ENCODE measurements around the gene TRAPPC11.

The TRAPPC11 gene

DNA sequence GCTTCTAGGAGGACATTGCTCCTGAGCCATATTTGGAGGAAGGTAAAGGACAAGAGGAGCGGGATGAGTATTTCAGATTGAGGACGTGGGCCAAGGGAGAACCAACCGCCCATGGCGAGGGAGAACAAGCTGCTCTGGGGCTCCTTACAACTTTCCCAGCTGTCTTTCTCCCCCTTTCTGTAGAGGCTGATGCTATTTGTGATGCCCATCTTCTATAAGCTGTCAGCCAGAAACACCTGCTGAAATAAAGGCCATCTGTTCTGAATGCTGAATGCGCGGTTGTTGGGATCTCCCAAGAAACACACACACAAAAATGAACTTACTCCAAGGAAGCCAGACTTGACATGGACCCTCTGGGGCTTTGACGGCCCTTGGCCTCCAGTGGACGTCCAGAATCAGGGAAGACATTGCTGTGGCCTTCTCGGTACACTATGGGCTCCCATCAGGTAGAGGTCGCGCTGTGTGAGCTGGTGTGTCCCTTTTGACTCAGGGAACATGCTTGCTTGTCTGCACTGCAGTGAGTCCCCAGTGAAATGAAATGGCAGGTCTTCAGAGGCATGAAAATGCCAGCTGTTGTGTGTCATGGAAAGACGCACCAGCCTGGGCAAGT, 31.0 kb upstream of the TRAPPC11 start:
- no peak for TF ChIP-seq MYC (IDR thresholded peaks at IDR 0.05; ENCODE audit: low read depth, low read length)
- no peak overlapping the region for H3K4me3 ChIP-seq (ENCODE audit: low read depth, low read length)
- DNase-seq (ENCODE audit: low read depth), result no peak

DNA sequence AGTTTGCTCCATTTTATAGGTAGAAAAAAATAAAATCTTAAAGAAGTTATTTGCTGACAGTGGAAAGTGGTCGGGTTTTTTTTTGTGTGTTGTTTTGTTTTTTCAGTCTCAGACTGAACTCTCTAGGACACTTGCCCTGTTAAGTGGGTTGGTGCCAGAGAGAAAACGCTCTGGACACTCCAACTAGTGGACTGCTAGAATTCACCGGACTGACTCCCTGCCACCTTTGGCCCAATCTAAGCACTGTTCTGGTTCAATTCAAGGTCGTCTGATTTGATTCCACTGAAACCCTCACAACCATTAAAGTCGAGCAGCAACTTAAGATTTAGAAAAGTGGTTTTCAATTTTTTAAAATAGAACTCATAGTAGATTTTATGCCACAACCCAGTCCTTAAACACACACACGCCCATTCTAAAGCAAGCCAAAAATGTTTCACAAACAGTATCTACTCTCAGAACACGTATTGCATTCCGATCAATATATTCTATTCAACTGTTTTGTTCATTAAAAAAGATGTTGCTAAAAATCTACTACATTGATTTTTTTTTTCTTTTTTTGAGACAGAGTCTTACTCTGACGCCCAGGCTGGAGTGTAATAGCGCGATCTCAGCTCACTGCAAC, 27.4 kb upstream of the TRAPPC11 start:
- H3K4me3 ChIP-seq (ENCODE audit: low read depth, low read length), result no peak overlapping the region
- DNase-seq (ENCODE audit: low read depth), result no peak
- TF ChIP-seq POLR2A (IDR thresholded peaks at IDR 0.05; ENCODE audit: extremely low read depth, insufficient read length), result no peak

DNA sequence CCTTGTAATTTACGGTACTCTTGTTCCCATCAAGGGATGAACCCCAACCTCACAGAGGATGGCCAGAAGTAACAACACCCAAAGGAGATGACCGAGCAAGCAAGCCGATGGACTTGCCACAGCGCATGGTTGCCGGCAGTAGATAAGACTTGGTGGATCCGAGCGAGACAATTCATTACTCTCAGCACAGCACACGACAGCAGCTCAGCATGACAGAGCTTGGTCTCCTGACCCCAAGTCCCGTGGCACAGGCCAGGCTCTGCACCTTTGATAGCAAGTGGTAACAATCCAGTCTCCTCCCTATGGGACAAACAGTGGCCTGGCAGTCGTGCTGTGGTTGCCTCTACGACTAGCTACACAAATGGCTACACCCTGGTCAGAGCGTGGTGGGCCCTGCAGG, 26.4 kb upstream of the TRAPPC11 start:
- no peak overlapping the region for H3K4me3 ChIP-seq (ENCODE audit: low read depth, low read length)

DNA sequence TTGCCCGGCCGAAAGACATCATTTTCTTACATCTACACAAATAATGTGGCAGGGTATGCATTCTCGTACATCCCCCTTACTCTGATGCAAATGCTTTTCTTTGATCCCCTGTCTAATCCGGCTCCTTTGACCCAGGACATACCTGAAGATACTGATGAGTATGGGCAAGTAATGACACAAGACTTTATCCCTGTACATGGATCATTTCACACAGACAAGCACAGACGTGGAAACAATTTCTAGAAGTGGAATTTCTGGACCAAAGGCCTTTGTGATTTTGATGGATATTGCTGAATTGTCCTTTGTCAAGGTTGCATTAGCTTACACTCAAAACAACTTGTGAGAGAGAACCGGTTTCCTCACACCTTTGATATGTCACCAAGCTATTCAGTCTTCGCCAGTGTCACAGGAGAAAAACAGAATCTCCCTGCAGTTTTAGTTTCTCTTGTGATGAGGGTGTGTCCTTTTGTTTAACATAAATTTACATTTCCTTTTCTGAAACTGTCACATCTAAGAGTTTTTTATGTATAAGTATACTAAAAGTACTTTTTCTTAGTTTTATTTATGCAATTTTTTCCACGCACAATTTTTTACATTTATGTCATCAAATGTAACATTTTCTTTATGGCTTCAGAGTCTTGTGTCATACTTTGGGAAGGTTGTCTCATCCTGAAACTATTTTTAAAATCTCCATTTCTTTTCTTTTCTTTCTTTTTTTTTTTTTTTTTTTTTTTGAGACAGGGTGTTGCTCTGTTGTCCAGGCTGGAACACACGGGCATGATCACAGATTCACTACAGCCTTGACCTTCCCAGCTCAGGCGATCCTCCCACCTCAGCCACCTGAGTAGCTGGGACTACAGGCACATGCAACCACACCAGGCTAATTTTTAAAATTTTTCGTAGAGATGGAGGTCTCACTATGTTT, 25.4 kb upstream of the TRAPPC11 start:
- H3K4me3 ChIP-seq (ENCODE audit: low read depth, low read length), result no peak overlapping the region
- no peak for TF ChIP-seq POLR2A (IDR thresholded peaks at IDR 0.05; ENCODE audit: extremely low read depth, insufficient read length)
- no peak for TF ChIP-seq MYC (IDR thresholded peaks at IDR 0.05; ENCODE audit: low read depth, low read length)
- TF ChIP-seq, protein P1, sequence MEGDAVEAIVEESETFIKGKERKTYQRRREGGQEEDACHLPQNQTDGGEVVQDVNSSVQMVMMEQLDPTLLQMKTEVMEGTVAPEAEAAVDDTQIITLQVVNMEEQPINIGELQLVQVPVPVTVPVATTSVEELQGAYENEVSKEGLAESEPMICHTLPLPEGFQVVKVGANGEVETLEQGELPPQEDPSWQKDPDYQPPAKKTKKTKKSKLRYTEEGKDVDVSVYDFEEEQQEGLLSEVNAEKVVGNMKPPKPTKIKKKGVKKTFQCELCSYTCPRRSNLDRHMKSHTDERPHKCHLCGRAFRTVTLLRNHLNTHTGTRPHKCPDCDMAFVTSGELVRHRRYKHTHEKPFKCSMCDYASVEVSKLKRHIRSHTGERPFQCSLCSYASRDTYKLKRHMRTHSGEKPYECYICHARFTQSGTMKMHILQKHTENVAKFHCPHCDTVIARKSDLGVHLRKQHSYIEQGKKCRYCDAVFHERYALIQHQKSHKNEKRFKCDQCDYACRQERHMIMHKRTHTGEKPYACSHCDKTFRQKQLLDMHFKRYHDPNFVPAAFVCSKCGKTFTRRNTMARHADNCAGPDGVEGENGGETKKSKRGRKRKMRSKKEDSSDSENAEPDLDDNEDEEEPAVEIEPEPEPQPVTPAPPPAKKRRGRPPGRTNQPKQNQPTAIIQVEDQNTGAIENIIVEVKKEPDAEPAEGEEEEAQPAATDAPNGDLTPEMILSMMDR (IDR thresholded peaks at IDR 0.05; ENCODE audit: low read depth, low read length), result no peak
- no peak for DNase-seq (ENCODE audit: low read depth)

More for the DNA sequence above, 26.4 kb upstream of the TRAPPC11 start:
- TF ChIP-seq POLR2A (IDR thresholded peaks at IDR 0.05; ENCODE audit: extremely low read depth, insufficient read length) (no peak), MYC (IDR thresholded peaks at IDR 0.05; ENCODE audit: low read depth, low read length) (no peak)
- TF ChIP-seq, protein P1 (IDR thresholded peaks at IDR 0.05; ENCODE audit: low read depth, low read length), result no peak
- TF ChIP-seq, protein P2, sequence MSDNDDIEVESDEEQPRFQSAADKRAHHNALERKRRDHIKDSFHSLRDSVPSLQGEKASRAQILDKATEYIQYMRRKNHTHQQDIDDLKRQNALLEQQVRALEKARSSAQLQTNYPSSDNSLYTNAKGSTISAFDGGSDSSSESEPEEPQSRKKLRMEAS (IDR thresholded peaks at IDR 0.05; ENCODE audit: low read depth, low read length), result no peak
- no peak for DNase-seq (ENCODE audit: low read depth)

DNA sequence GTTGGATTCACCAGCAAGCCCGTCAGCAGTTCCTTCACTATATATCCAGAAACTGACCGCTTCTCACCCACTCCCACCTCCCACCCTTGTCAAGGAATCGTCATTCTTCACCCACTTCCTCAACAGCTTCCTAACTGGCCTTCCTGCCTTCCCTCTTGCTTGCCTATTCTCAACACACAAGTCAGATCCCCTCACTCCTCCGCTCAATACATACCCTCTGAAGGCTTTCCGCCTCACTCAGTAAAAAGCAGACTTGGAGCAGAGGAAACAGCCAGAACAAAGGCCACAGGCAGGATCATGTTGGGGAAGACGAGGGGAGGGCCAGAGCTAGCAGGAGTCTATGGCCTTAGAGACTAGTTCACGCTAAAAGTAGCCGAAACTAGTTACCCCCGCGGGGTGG, 23.8 kb upstream of the TRAPPC11 start:
- no peak for DNase-seq (ENCODE audit: low read depth)
- TF ChIP-seq POLR2A (IDR thresholded peaks at IDR 0.05; ENCODE audit: extremely low read depth, insufficient read length) (no peak), MYC (IDR thresholded peaks at IDR 0.05; ENCODE audit: low read depth, low read length) (no peak)
- TF ChIP-seq, protein P2 (IDR thresholded peaks at IDR 0.05; ENCODE audit: low read depth, low read length), result no peak
- H3K4me3 ChIP-seq (ENCODE audit: low read depth, low read length), result no peak overlapping the region

DNA sequence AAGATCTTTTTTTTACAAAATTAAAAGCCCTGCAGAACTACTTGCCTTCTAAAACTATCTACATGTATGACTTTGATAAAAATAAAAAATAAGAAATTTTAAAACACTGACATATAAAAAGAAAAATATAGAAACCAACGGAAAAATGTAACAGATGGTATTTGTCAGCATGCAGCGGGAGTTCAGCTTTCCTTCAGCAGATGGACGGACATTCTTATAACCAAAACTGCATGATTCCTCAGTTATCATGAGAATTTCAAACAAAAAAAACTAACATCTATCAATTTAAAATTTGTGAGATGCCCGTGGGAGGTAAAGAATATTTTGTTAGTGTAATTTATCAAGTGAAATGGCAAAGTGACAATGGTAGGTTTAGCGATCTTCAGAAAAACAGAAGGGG, 23.4 kb upstream of the TRAPPC11 start:
- H3K4me3 ChIP-seq (ENCODE audit: low read depth, low read length), result no peak overlapping the region
- TF ChIP-seq MYC (IDR thresholded peaks at IDR 0.05; ENCODE audit: low read depth, low read length) (no peak), POLR2A (IDR thresholded peaks at IDR 0.05; ENCODE audit: extremely low read depth, insufficient read length) (no peak)
- TF ChIP-seq, protein P2 (IDR thresholded peaks at IDR 0.05; ENCODE audit: low read depth, low read length), result no peak
- TF ChIP-seq, protein P1 (IDR thresholded peaks at IDR 0.05; ENCODE audit: low read depth, low read length), result no peak
- DNase-seq (ENCODE audit: low read depth), result no peak

DNA sequence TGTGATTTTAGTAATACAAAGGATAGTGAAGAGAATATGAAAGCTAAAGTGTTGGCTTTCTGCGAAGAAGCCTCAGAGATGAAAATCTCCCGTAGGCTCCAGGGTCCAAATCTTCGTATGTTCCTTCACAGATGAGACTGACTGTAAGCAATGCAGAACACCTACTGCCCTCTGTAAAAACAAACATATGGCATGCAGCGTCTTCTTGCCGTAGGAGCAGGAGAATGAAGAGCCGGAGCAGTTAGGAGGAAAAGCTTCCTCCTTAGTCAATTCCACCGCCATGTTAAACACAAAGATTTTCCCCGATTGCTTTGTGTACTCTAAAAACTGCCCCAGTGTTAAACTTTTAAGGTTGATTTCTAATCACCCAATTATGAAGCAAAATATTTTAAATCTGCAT, 22.6 kb upstream of the TRAPPC11 start:
- H3K4me3 ChIP-seq (ENCODE audit: low read depth, low read length), result no peak overlapping the region
- no peak for TF ChIP-seq MYC (IDR thresholded peaks at IDR 0.05; ENCODE audit: low read depth, low read length)
- TF ChIP-seq, protein P1 (IDR thresholded peaks at IDR 0.05; ENCODE audit: low read depth, low read length), result no peak
- TF ChIP-seq, protein P2 (IDR thresholded peaks at IDR 0.05; ENCODE audit: low read depth, low read length), result no peak
- TF ChIP-seq POLR2A (IDR thresholded peaks at IDR 0.05; ENCODE audit: extremely low read depth, insufficient read length), result no peak
- DNase-seq (ENCODE audit: low read depth), result no peak
